Astrocyte (in vitro differentiated cells and primary cell): Measurements from ENCODE around the gene CDKN1A. TPM values are rescaled to one million over a fixed set of nuclear protein-coding genes. Genes with fewer than 3 reads are reported as not detected.

ENCODE experiments used
- DNase-seq: peaks from one replicate; pipeline ENCODE4 v3.0.0-alpha.2; 2010; ENCODE audit warnings: low read depth
- FAIRE-seq: peaks from 2 replicates; lab custom pipeline; 2011; peaks lifted over from hg19 to GRCh38; lab: Jason Lieb, UNC
- H2AFZ ChIP-seq: 2 replicates; pipeline ENCODE4 v1.6.0; 2012; ENCODE audit warnings: low read depth, low read length, inconsistent platforms
- H3K27ac ChIP-seq: 2 replicates; pipeline ENCODE4 v1.5.1; 2011; ENCODE audit warnings: low read depth, low read length, inconsistent platforms
- H3K27me3 ChIP-seq: 2 replicates; pipeline ENCODE4 v1.6.0; 2011; ENCODE audit warnings: low read length, inconsistent platforms; ENCODE audit not compliant: insufficient read depth
- H3K36me3 ChIP-seq: 2 replicates; pipeline ENCODE4 v1.5.1; 2011; ENCODE audit warnings: low read length, inconsistent platforms; ENCODE audit not compliant: insufficient read depth
- H3K4me1 ChIP-seq: 2 replicates; pipeline ENCODE4 v1.5.1; 2011; ENCODE audit warnings: low read length, inconsistent platforms; ENCODE audit not compliant: insufficient read depth
- H3K4me2 ChIP-seq: 2 replicates; pipeline ENCODE4 v1.6.0; 2012; ENCODE audit warnings: low read length, inconsistent platforms
- H3K4me3 ChIP-seq: 2 replicates; pipeline ENCODE4 v1.5.1; 2011; ENCODE audit warnings: low read depth, mild to moderate bottlenecking, low read length, inconsistent platforms; ENCODE audit not compliant: insufficient read depth
- H3K79me2 ChIP-seq: 2 replicates; pipeline ENCODE4 v1.6.0; 2012; ENCODE audit warnings: mild to moderate bottlenecking, low read length, inconsistent platforms; ENCODE audit not compliant: insufficient read depth
- H3K9ac ChIP-seq: 2 replicates; pipeline ENCODE4 v1.6.0; 2012; ENCODE audit warnings: mild to moderate bottlenecking, low read length, inconsistent platforms
- H3K9me3 ChIP-seq: 2 replicates; pipeline ENCODE4 v1.5.1; 2012; ENCODE audit warnings: low read depth, mild to moderate bottlenecking, low read length, inconsistent platforms; ENCODE audit not compliant: insufficient read depth
- H4K20me1 ChIP-seq: 2 replicates; pipeline ENCODE4 v1.6.0; 2012; ENCODE audit warnings: low read length, inconsistent platforms; ENCODE audit not compliant: insufficient read depth
- H3K27ac Mint-ChIP-seq: one replicate; pipeline ENCODE4 v1.8.0; 2021; ENCODE audit warnings: mild to moderate bottlenecking, mixed read lengths; ENCODE audit not compliant: unreplicated experiment
- H3K27me3 Mint-ChIP-seq: one replicate; pipeline ENCODE4 v1.8.0; 2021; ENCODE audit warnings: low read depth, mixed read lengths; ENCODE audit not compliant: unreplicated experiment
- H3K36me3 Mint-ChIP-seq: one replicate; pipeline ENCODE4 v1.8.0; 2021; ENCODE audit warnings: low read depth, mixed read lengths; ENCODE audit not compliant: unreplicated experiment
- H3K4me1 Mint-ChIP-seq: one replicate; pipeline ENCODE4 v1.8.0; 2021; ENCODE audit warnings: low read depth, mixed read lengths; ENCODE audit not compliant: unreplicated experiment
- H3K4me3 Mint-ChIP-seq: one replicate; pipeline ENCODE4 v1.8.0; 2021; ENCODE audit warnings: mild to moderate bottlenecking, moderate library complexity, mixed read lengths; ENCODE audit not compliant: unreplicated experiment
- H3K9me3 Mint-ChIP-seq: one replicate; pipeline ENCODE4 v1.8.0; 2021; ENCODE audit warnings: mild to moderate bottlenecking, mixed read lengths; ENCODE audit not compliant: unreplicated experiment
- CTCF ChIP-seq: IDR thresholded peaks from 2 replicates; pipeline ENCODE4 v1.5.1; 2011; ENCODE audit warnings: low read depth, mild to moderate bottlenecking, inconsistent platforms, low read length, moderate library complexity; ENCODE audit not compliant: insufficient read depth
- EZH2 ChIP-seq: IDR thresholded peaks from 2 replicates; pipeline ENCODE4 v1.6.1; 2012; ENCODE audit warnings: mild to moderate bottlenecking, low read length, inconsistent platforms; ENCODE audit not compliant: insufficient read depth
- total RNA-seq: library from RNA; stranded (reverse); gene quantifications from 2 replicates; pipeline ENCODE4 v1.2.1, GENCODE V29; 2021

The CDKN1A gene
- total RNA-seq, 1 donor from 2014 or later = 1,014 TPM

GRCh38 chr6:36735110-36736071 lies 56.9 kb downstream of the CDKN1A start:
- Histone ChIP-seq H3K4me3 (peak overlapping the region; percentile 21), H3K9ac (peak overlapping the region; percentile 12), H3K4me2 (peak overlapping the region; percentile 66), H4K20me1 (no peaks in the 10 kb centered on the region), H3K9me3 (no peaks in the 10 kb centered on the region), H2AFZ (peak overlapping the region; percentile 58), H3K4me1 (peaks cover 6% of the 10 kb centered on the region), H3K36me3 (no peaks in the 10 kb centered on the region), H3K27me3 (peaks cover 2% of the 10 kb centered on the region), H3K79me2 (no peaks in the 10 kb centered on the region), H3K27ac (no peak overlapping the region)
- H3K36me3 Mint-ChIP-seq = no peaks in the 10 kb centered on the region
- TF ChIP-seq EZH2 = no peak
- TF ChIP-seq CTCF = no peak
- peaks cover 3% of the 10 kb centered on the region for H3K9me3 Mint-ChIP-seq
- peaks cover 41% of the 10 kb centered on the region for H3K27me3 Mint-ChIP-seq
- no peak overlapping the region for H3K4me3 Mint-ChIP-seq
- FAIRE-seq (no peak), DNase-seq (peak; percentile 69)
- peaks cover 5% of the 10 kb centered on the region for H3K4me1 Mint-ChIP-seq
- H3K27ac Mint-ChIP-seq = no peak overlapping the region

Other genes with a start within 250 kb of the CDKN1A start
- 0.09 and 0.14 TPM in 2 replicates for gene PXT1, start 235.9 kb upstream of the CDKN1A start, total RNA-seq
- gene KCTD20, start 235.7 kb upstream of the CDKN1A start, total RNA-seq = 54.8 and 56.7 TPM in 2 replicates
- 53.9 and 54.1 TPM in 2 replicates for gene STK38, start 131.2 kb upstream of the CDKN1A start, total RNA-seq
- gene SRSF3, start 84.4 kb upstream of the CDKN1A start, total RNA-seq = 237 and 260 TPM in 2 replicates
- 0.14 and 0.16 TPM in 2 replicates for gene RAB44, start 19.1 kb downstream of the CDKN1A start, total RNA-seq
- 0.11 and 0.29 TPM in 2 replicates for gene CPNE5, start 160.7 kb downstream of the CDKN1A start, total RNA-seq
- gene PPIL1, start 196.1 kb downstream of the CDKN1A start, total RNA-seq = 34.7 and 36.6 TPM in 2 replicates
- gene C6orf89, start 207.2 kb downstream of the CDKN1A start, total RNA-seq = 37.8 and 42.3 TPM in 2 replicates